HG03469 (cell line): Measurements from ENCODE around the gene JPH4.
"Not testable (repeated sequence)": the region's sequence is repeated elsewhere in the genome, so short reads cannot be mapped to it uniquely, and the experiment has no call there.

Experiments used
- ATAC-seq: cut with Tn5 transposase; IDR thresholded peaks from one replicate; pipeline ENCODE4 v1.9.1; 2021; ENCODE audit warnings: mild to moderate bottlenecking, moderate library complexity, moderate number of reproducible peaks; ENCODE audit not compliant: unreplicated experiment

The JPH4 gene

DNA sequence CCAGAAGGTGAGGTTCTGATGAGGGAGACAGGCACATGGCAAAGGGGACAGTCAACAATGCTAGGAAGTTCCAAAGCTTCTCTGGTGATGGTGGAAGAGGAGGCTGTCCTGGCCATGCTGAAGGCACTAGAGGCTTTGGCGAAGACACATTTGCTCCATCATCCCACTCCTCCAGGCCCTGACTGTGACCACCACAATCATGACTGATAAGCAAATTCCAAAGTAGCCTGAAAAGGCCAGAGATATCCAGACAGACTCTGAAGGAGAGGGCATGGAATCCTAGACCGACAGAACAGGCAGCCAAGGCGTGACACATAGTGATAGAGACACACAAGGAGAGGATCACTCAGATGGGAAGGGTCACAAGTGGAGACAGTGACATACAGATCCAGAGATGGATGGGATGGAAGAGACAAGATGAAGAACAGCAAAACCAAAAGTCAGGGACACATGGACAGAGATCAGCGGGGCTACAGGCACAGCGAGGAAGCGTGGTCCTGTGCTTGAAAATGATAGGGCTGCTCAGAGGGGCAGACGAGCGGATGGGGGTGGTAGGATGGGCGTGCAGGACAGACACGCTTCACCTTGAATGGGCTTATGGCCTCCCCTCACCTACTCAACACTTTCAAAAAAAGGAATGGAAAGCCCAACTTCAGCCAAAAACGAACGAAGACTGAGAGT lies 28.3 kb downstream of the JPH4 start:
- no peak for ATAC-seq

DNA sequence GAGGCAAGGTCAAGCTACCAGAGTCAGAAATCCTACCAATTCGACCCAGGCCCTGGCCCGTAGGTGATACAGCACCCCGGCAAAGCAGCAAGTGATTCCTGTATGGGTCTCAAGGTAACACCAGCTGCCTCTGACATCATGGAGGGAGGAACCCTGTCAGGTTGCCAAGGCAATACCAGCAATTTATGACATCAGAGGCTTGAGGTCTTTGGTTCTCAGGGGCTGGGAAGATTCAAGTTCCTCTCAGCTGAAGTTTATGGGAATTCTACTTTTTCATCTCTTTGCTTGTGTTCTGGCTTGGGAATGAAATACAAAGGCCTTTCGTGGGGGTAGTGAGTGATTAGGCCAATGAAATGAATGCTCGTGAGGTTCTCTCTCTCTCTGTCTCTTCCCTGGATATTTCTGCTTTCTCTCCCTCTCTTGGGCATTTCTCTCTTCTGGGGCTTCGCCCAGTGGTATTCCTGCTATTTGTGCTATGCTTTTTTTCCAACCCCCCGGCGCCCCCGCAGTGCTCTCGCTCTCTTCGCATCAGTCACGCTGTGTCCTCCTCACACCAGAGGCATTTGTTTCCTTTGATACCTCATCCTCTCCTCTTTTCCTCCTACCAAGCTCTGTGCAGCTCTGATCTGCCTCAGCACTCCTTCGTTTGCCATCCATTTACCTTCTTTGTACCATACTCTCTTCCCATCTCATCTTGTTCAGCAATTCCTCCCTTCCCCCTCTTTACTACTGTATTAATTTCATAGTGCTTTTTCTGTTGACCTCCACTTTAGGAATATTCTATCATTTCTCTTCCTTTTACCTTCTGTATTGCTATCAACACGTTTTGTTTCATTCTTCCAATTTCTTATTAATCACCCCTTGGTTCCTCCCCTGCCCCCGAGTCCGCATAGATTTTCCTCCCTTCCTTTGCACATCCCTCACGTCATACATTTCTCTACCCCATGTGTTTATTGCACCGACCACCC lies 30.0 kb downstream of the JPH4 start:
- no peak for ATAC-seq

DNA sequence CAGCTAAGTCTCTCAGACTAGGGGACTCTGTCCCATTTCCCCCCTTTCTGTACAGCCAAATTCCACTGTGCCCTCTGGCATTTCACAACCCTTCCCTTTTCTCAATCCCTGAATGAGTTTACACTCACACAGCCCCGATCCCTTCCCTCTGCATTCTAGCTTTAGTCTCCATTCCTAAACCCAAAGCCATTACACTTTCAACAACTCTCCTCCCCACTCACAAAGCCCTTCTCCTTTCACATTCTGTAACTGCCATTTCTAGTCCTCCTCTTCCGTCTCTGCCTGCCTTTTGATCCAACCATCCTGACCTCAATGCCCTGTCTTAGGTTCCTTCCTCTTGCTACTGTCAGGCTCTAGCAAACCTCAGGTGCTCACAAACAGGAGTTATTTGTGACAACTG lies 30.7 kb downstream of the JPH4 start:
- ATAC-seq: no peak

DNA sequence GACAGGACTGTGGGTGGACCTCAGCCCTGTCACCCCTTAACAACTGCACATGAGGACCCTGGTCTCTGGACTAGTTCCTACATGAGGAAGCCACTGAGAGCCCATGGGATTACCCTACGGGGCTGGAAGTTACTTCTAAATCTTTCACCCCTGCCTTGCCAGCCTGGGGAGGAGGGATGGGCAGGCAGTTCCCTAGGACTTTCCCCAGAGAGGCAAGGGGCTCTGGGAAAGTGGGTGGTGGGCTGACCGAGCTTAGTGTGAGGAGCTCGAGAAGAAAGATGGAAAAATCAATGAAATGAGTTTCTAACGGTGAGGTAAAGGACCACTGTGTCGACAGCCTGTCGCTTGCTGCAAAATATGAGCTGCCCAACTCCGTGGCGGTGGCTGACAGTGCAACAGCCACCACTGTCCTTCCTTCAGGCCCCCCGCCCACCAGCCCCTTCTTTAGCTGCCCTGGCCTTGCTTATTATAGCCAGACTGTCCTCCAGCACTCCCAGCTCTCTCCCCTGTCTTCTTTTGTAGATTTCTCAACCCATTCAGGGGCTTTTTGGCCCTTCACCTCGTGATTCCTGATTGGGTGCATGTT lies 32.0 kb downstream of the JPH4 start:
- no peak for ATAC-seq

DNA sequence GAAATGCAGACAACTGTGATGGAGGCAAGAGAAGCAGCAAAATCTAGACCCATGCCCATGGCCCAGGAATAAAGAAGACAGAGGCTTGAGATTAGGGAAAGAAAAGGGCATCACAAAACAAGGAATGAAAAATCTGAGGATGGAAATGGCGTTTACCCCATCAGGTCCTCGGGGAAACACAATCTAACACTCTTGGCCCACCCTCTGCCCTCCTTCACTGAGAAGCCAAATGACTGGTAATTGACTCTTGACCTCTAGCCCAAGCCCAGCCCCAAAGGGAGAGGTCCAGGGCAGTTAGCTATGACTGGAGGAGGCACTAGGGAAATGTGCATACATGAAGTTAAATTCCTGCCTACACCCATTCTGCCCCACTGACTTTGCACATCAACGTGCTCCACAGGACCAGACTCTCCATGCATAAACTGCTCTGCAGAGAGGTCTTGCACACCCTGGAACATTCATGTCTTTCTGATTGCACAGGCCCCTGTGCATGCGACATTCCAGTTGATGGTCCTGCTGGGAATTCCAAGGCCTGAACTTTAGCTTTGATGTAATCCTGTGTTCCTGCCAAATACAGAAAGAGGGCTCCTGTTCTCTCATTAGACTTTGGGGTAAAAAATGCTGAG lies 32.7 kb downstream of the JPH4 start:
- ATAC-seq: no peak

DNA sequence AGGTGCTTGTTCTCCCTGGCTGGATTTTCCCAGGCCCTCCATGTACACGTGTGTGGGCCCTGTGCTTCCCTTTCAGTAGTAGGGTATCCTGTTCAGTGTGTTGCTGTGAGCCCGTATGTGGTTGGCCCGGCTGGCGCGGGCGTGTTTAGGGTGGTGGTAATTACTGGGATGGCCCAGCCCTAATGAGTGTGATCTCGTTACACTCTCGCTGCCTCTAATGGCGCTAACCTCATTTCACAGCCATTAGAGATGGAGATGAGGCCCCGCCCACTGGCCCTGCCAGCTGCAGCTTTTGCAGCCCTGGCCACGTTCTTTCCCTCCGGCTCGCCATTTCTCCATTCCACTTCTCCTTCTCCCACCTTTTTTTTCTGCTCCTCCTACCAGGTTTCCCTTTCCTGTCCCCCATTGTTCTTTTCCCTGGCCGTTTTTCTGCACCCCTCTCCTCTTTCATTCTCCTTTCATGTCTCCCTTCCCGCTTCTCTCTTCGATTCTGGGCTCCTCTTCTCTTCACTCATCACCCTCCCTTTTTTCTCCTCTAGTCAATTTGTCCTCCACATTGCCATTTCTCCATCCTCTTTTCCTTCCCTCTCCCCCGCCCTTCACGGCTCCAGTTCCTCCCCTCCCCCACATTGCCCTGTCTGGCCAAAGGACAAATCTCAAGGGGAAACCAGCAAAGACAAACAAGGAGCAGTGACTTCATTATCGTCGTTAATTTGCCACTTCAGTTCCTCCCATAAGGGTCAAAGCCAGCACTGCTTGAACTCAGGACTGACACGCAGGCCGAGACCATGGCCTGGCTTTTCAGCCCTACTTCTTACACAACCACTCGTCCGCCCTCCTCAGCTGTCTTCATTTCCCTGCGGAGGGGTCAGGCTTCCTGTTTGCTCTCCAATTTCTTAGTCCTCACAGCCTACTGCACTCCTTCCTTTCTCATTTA lies 33.8 kb downstream of the JPH4 start:
- no peak for ATAC-seq

DNA sequence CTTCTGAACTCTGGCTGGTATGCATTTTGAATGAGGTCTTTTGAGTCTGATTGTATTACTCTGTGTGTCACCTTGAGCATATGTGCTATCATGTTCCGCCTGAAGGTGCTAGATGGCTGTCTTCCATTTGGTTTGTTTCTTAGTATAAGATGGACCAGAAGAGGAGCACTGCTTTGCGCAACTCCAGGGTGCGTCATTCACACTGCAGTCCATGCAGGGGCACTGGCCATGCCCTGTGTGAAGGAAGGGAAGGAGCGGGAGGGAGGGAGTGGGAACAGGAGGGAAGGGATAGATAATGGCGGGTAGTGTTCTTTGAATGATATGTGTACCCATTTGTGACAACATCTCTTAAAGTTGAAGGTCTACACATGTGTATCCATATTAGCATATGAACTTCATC lies 35.2 kb downstream of the JPH4 start:
- no peak for ATAC-seq

DNA sequence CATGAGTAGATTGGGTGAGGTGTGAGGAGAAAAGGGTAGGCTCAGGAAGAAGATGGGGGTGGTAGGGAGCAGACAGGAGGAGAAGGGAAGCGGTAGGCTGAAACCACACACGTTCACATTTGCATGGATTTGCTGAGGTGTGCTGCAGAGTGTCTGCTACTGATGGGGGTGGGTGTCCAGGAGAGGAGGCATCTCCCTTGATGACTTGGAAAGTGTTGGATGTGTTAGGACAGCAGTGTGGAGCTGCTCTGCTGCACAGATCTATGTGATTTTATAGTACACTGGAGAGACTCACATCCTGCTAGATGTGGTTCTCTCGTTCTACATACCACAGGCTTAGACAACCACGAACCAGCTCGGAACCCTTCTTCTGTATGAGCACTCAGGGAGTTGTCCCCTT lies 36.3 kb downstream of the JPH4 start:
- no peak for ATAC-seq

DNA sequence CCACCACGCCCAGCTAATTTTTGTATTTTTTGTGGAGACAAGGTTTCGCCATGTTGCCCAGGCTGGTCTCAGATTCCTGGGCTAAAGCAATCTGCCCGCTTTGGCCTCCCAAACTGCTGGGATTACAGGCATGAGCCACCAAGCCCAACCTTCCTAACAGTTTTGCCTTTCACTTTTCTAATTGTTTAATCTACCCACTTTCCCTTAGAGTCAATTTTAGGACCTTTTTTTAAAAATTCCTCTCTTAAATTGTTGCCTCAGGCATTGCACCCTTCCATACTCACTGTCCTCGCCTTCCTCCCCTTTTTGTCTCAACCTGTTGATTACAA lies 38.5 kb downstream of the JPH4 start:
- no peak for ATAC-seq

DNA sequence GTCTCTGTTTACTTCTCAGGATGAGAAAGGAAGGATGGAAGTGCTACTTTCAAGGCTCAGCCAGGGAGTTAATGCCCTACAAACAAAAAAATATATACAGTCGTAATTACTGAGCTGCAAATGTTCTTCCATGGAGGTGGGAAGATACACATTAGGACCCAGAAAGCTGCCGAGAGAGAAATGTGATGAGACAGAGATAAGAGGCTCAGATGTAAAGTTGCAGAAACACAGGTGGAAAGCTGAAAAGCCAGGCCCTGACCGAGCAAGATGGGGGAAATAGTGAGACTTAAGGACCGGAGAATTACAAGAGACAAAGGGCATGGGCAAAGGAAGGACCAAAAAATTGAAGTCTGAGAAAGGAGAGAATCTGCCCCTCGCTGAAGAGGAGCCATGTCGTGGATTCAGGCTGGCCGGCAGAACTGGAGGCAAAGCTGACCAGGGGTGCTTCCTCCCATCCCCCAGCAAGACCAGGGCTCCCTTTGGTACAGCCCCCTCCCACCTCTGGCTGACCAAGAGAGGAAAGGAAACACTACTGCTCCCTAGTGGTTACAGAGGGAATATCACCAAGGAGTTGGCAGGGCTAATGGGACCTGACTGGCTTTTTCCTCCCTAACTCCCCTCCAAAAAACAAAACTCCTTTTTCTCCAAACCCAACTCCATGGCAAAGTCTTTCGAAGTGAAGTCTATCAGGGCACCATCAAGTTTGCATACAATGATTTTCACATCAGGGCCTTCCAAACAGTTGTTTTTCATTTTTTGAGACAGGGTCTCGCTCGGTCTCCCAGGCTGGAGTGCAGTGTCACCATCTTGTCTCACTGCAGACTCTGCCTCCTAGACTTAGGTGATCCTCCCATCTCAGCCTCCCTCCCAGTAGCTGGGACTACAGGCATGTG lies 39.1 kb downstream of the JPH4 start:
- no peak for ATAC-seq

DNA sequence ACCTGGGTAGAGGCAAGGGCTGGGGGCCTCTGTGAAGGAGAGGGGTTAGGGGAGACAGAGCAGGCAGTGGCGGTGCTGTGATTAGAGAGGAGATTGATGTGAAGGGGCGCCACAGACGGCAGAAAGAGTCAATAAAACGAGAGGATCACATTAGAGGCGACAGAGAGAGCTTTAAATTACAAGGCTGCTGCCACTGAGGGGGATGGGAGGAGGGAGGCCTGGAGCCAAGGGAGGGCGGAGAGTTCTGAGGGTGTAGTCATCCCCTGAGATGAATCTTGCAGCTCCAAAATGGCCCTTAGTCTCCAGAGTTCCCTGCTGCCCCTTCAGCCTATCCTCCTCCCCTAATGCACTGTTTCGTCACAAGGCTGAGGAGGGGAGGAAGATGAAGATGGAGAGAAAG lies 39.8 kb downstream of the JPH4 start:
- ATAC-seq: no peak

DNA sequence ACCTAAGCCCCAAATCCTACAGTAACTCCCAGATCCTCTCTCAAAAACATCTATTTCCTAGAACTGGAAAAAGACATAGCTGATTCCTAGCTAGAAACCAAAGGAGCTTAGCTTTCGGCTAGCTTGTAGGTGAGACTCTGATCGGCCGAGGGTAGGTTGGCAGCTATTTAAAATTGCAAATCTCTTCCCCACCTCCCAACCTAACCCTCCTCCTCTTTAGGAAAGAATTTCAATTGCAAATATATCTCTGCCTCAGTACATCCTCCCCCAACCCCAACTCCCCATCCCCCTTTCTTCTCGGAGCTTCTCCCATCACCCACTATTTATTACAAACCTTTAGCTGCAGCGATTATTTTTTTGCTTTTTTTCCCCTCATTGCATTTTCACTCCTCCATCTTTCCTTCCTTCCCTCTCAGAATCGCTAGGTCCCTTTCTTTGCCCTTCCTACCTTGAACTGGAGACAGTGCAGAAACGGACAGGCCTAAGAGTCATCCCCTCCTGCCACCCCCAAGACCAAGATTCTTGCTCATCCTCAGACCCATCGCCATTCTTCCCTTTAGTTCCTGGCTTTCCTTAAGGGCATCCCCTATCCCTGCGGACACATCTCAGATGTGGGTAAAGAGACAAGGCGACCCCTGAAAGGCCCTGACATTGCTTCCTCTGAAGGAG lies 40.4 kb downstream of the JPH4 start:
- ATAC-seq: no peak

DNA sequence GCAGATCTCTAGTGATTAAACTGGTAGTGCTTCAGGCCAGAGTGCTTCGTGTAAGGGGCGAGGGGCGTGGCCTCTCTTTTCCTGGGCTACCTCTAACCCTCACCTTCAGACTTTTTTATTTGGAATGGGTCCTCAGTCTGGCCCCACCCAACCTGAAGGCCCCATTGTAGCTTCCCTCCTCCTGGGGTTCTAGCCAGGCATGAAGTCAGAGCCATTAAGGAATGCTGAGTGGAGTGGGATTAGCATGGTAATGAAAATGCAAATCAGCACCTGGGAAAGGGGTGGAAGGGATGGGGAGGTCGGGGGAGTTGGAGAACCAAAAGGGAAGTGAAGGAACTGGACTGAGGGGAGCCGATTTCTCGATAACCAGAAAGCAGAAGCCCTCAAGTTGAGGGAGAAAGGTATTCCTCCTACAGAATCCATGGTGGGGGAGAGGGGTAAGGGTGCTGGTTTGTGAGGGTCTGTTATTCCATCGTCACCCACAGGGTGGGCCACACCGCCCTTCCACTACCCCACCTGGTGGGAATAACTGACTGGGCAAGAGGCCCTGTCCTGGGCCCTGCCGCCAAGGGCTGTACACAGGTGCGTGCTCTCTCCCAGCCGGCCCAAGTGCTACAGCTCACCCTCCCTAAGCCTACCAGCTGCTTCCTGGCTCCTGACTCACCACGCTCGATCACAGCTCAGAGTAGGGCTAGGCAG lies 41.1 kb downstream of the JPH4 start:
- no peak for ATAC-seq

DNA sequence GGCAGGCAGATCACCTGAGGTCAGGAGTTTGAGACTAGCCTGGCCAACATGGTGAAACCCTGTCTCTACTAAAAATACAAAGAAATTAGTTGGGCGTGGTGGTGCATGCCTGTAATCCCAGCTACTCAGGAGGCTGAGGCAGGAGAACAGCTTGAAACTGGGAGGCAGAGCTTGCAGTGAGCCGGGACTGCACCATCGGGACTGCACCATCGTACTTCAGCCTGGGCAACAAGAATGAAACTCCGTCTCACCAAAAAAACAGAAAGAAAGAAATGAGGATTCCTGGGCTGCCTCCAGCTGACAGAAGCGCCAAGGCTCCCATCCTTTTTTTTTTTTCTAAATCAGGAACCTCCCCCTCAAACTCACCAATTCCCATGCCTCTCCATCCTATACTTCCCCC lies 41.7 kb downstream of the JPH4 start:
- ATAC-seq: not testable (repeated sequence)

DNA sequence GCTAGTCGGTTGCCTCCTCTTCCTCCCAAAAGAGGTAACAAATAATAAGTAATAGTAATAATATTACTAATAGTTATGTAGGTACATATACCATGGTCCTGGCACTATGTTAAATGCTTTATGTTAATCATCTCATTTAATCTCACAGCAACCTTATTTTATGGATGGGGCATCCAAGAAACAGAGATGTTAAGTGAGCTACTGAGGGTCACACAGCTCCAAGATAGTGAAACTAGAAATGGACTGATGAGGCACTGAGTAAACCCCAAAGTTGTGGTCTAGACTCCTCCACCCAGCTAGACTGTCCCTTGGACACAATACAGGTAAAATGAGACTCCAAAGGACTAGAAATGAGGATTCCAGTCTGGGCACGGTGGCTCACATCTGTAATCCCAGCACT lies 42.1 kb downstream of the JPH4 start:
- no peak for ATAC-seq

DNA sequence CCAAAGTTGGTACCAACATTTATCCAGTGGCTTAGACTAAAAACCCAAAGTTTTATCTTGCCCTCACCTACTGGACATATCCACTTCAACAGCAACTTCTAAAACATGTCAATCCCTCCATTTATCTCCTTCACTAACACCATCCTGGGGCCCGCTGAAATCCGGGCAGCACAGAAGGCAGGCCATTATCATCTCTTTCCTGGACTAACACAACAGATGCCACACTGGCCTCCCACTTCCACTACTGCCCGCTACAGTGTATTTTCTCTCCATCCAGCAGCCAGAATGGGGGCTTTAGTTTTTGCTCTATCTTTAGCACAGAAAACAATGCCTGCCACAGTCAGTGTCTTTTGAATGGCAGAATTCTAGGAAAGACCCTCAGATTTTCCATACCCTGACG lies 42.6 kb downstream of the JPH4 start:
- no peak for ATAC-seq

DNA sequence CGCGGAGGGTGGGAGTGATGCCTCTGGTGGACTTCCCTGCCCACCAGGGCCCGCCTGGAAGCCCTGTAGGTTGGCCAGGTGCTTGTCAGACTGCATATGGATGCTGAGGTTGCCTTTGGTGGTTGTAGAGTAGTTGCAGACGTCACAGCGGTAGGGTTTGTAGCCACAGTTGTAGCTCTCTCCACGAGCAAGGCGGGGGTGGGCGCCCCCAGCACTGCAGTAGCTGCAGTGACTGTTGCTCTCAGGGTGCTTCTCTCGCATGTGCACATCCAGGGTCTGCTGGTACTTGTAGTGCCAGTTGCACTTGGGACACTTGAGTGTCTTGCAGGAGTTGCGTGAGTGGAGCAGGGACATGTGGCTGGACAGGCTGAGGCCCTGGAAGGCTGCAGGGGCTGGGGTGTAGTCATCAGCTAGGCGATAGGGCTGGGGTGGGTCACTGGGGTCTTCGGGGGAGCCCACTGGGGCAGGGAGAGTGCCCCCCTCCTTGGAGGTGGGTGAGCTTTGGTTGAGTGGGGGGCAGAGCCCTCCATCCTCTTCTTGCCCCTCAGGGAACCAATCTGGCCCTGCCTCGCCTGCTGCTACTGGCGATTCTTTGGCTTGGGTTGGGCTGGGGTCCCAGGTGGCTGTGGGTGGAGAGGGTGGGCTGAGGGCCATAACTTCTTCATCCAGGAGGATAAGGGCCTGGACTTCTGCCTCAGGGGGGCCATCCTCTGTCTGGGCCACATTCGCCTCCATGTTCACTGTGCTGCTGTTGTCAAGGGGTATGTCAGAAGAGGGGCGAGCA lies 44.7 kb downstream of the JPH4 start:
- ATAC-seq: no peak

DNA sequence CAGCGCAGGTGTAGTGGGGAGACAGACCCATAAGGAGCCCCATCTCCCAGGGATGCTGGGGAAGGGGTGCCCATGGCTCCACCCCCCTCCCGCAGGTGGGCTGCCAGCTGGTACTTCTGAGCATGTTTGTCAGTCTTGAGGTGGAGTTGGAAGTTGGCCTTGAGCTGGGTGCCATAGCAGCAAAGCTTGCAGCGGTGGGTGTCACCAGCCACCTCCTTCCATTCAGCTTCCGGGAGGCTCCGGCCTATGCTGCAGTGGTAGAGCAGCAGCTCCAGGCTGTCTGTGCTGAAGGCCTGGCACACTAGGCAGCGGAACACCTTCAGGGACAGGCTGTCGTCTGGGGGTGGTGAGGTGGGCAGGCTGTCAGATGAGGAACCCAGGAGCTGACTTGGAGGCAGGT lies 45.9 kb downstream of the JPH4 start:
- ATAC-seq: no peak
